ENCODE data around the gene TSPAN9. TPM values are rescaled to one million over a fixed set of nuclear protein-coding genes. Genes with fewer than 3 reads are reported as not detected.

TSPAN9 gene
- total RNA-seq, 1 experiment from 2014 or later = 7.7 TPM

GRCh38 chr12:3271146-3271545 lies 194.0 kb downstream of the TSPAN9 start:
- ChIA-PET CTCF (no interaction called here), POLR2A (no interaction called here)
- in situ Hi-C loops (cut with HindIII; ENCODE audit: low pct_unique_long_range_greater_than_20kb, low sequenced_read_pairs) = no loop called here
- DNase-seq (ENCODE audit: low read depth, low spot score) (no peak), ATAC-seq (no peak)
- Histone ChIP-seq H3K27me3 (ENCODE audit: control insufficient read depth, insufficient read depth, low read length) (no peaks in the 10 kb centered on the region), H3K9me3 (ENCODE audit: control insufficient read depth, insufficient read depth, low read depth, low read length) (no peaks in the 10 kb centered on the region), H3K27ac (ENCODE audit: low read length) (no peak overlapping the region), H3K4me3 (ENCODE audit: low read depth in 2 of 2, low read length in 2 of 2) (no peak overlapping the region), H3K4me1 (ENCODE audit: control insufficient read depth, insufficient read depth, low read length) (no peaks in the 10 kb centered on the region), H3K36me3 (ENCODE audit: control insufficient read depth, insufficient read depth, low read length) (no peaks in the 10 kb centered on the region)
- TF ChIP-seq POLR2AphosphoS5 (IDR thresholded peaks at IDR 0.05; ENCODE audit: low read depth, low read length) = no peak
- TF ChIP-seq, protein P1, sequence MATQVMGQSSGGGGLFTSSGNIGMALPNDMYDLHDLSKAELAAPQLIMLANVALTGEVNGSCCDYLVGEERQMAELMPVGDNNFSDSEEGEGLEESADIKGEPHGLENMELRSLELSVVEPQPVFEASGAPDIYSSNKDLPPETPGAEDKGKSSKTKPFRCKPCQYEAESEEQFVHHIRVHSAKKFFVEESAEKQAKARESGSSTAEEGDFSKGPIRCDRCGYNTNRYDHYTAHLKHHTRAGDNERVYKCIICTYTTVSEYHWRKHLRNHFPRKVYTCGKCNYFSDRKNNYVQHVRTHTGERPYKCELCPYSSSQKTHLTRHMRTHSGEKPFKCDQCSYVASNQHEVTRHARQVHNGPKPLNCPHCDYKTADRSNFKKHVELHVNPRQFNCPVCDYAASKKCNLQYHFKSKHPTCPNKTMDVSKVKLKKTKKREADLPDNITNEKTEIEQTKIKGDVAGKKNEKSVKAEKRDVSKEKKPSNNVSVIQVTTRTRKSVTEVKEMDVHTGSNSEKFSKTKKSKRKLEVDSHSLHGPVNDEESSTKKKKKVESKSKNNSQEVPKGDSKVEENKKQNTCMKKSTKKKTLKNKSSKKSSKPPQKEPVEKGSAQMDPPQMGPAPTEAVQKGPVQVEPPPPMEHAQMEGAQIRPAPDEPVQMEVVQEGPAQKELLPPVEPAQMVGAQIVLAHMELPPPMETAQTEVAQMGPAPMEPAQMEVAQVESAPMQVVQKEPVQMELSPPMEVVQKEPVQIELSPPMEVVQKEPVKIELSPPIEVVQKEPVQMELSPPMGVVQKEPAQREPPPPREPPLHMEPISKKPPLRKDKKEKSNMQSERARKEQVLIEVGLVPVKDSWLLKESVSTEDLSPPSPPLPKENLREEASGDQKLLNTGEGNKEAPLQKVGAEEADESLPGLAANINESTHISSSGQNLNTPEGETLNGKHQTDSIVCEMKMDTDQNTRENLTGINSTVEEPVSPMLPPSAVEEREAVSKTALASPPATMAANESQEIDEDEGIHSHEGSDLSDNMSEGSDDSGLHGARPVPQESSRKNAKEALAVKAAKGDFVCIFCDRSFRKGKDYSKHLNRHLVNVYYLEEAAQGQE (IDR thresholded peaks at IDR 0.05; ENCODE audit: insufficient read depth in 1 of 2, low read depth in 2 of 2, low read length in 1 of 2) = no peak
- TF ChIP-seq SIN3A (IDR thresholded peaks at IDR 0.05; ENCODE audit: borderline replicate concordance, insufficient read depth, low read depth, low read length) = no peak
- intact Hi-C loops (cut with micrococcal nuclease; ENCODE audit: unreplicated experiment) = no loop called here
- no TSS peak for BruUV-seq (replicated peaks)

GRCh38 chr12:3271639-3272038 lies 194.5 kb downstream of the TSPAN9 start:
- H3K27me3 ChIP-seq (ENCODE audit: control insufficient read depth, insufficient read depth, low read length) = no peaks in the 10 kb centered on the region
- DNase-seq (ENCODE audit: low read depth, low spot score) (no peak), ATAC-seq (no peak)
- no peaks in the 10 kb centered on the region for H3K4me1 ChIP-seq (ENCODE audit: control insufficient read depth, insufficient read depth, low read length)
- no peak overlapping the region for H3K4me3 ChIP-seq (ENCODE audit: low read depth in 2 of 2, low read length in 2 of 2)
- in situ Hi-C loops (cut with HindIII; ENCODE audit: low pct_unique_long_range_greater_than_20kb, low sequenced_read_pairs) (no loop called here), intact Hi-C loops (cut with micrococcal nuclease; ENCODE audit: unreplicated experiment) (no loop called here)
- H3K36me3 ChIP-seq (ENCODE audit: control insufficient read depth, insufficient read depth, low read length) = no peaks in the 10 kb centered on the region
- ChIA-PET POLR2A (no interaction called here), CTCF (no interaction called here)
- no peak overlapping the region for H3K27ac ChIP-seq (ENCODE audit: low read length)
- H3K9me3 ChIP-seq (ENCODE audit: control insufficient read depth, insufficient read depth, low read depth, low read length) = no peaks in the 10 kb centered on the region
- no TSS peak for BruUV-seq (replicated peaks)
- TF ChIP-seq SIN3A (IDR thresholded peaks at IDR 0.05; ENCODE audit: borderline replicate concordance, insufficient read depth, low read depth, low read length) (no peak), POLR2AphosphoS5 (IDR thresholded peaks at IDR 0.05; ENCODE audit: low read depth, low read length) (no peak), TCF7L2 (IDR thresholded peaks at IDR 0.05; ENCODE audit: low read depth, low read length) (no peak)
- TF ChIP-seq, protein P2, sequence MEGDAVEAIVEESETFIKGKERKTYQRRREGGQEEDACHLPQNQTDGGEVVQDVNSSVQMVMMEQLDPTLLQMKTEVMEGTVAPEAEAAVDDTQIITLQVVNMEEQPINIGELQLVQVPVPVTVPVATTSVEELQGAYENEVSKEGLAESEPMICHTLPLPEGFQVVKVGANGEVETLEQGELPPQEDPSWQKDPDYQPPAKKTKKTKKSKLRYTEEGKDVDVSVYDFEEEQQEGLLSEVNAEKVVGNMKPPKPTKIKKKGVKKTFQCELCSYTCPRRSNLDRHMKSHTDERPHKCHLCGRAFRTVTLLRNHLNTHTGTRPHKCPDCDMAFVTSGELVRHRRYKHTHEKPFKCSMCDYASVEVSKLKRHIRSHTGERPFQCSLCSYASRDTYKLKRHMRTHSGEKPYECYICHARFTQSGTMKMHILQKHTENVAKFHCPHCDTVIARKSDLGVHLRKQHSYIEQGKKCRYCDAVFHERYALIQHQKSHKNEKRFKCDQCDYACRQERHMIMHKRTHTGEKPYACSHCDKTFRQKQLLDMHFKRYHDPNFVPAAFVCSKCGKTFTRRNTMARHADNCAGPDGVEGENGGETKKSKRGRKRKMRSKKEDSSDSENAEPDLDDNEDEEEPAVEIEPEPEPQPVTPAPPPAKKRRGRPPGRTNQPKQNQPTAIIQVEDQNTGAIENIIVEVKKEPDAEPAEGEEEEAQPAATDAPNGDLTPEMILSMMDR (IDR thresholded peaks at IDR 0.05) = no peak
- TF ChIP-seq, protein P1 (IDR thresholded peaks at IDR 0.05; ENCODE audit: insufficient read depth in 1 of 2, low read depth in 2 of 2, low read length in 1 of 2) = no peak
